DOHH2 (cell line): ENCODE measurements around the gene TUBGCP4.

Experiments used
- EZH2phosphoT487 ChIP-seq: fragments of 200-600 bp; sonication (generic); IDR thresholded peaks from 2 replicates; pipeline ENCODE4 v1.6.1; 2017; ENCODE audit warnings: borderline replicate concordance, mild to moderate bottlenecking, antibody characterized with exemption, low read length, moderate library complexity, mixed read lengths
- TF ChIP-seq, protein P1 (sequence below): fragments of 200-600 bp; sonication (generic); IDR thresholded peaks from one replicate; pipeline ENCODE4 v1.5.1; 2014; ENCODE audit warnings: antibody characterized with exemption, mild to moderate bottlenecking, low read depth, low read length; ENCODE audit not compliant: poor library complexity, severe bottlenecking

DNA sequence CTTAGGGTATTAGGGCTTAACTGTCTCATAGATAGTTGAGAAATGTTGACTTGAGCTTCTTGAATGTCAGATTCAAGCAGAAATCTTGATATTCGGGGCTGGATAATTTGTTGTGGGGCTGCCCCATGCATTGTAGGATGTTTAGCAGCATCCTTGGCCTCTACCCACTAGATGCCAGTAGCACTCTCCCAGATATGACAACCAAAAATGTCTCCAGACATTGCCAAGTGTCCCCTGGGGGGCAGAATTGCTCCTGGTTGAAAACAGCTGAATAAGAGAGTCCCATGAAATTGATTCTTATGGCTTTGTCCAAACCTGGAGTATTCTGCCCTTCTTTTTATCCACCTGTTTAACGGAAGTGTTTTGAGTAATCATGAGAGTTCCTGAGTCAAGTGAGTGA is 24.6 kb upstream of the TUBGCP4 start:
- TF ChIP-seq, protein P1, sequence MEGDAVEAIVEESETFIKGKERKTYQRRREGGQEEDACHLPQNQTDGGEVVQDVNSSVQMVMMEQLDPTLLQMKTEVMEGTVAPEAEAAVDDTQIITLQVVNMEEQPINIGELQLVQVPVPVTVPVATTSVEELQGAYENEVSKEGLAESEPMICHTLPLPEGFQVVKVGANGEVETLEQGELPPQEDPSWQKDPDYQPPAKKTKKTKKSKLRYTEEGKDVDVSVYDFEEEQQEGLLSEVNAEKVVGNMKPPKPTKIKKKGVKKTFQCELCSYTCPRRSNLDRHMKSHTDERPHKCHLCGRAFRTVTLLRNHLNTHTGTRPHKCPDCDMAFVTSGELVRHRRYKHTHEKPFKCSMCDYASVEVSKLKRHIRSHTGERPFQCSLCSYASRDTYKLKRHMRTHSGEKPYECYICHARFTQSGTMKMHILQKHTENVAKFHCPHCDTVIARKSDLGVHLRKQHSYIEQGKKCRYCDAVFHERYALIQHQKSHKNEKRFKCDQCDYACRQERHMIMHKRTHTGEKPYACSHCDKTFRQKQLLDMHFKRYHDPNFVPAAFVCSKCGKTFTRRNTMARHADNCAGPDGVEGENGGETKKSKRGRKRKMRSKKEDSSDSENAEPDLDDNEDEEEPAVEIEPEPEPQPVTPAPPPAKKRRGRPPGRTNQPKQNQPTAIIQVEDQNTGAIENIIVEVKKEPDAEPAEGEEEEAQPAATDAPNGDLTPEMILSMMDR: no peak
- TF ChIP-seq EZH2phosphoT487: no peak
